Pancreas (tissue), 10 donors: ENCODE data around the gene LONP2. TPM values are rescaled to one million over a fixed set of nuclear protein-coding genes. Genes with fewer than 3 reads are reported as not detected.
"Not testable (repeated sequence)": the region's sequence is repeated elsewhere in the genome, so short reads cannot be mapped to it uniquely, and the experiment has no call there.

ENCODE experiments used
- ATAC-seq, 4 donors: fragments of 200-7000 bp; cut with Tn5 transposase; one replicate each; pipeline versions ENCODE4 v1.8.0 to v1.9.1; 2020; ENCODE audit warnings: mild to moderate bottlenecking in 4 of 4, moderate library complexity in 4 of 4
- DNase-seq, 6 donors: peaks; one replicate each; pipeline ENCODE4 v3.0.0-alpha.2; 2020
- FAIRE-seq: peaks from 2 replicates; lab custom pipeline; 2012; peaks lifted over from hg19 to GRCh38; lab: Jason Lieb, UNC
- H3K27ac ChIP-seq, 4 donors: fragments of 200-600 bp; sonication (generic); 1 replicate in 3 of 4; 2 replicates in 1 of 4; pipeline versions ENCODE4 v1.5.0 to v1.8.0; 2020
- H3K27me3 ChIP-seq, 4 donors: fragments of 200-600 bp; one replicate each; pipeline ENCODE4 v1.8.0; 2021
- H3K36me3 ChIP-seq, 3 donors: fragments of 200-600 bp; sonication (generic) in 1 of 3; one replicate each; pipeline versions ENCODE4 v1.5.0 to v1.8.0; 2020 to 2021
- H3K4me1 ChIP-seq, 3 donors: fragments of 200-600 bp; one replicate each; pipeline ENCODE4 v1.8.0; 2021
- H3K4me3 ChIP-seq, 4 donors: fragments of 200-600 bp; sonication (generic) in 2 of 4; one replicate each; pipeline versions ENCODE4 v1.5.0 to v1.8.0; 2020 to 2021
- H3K9me3 ChIP-seq, 4 donors: fragments of 200-600 bp; one replicate each; pipeline ENCODE4 v1.8.0; 2021
- CTCF ChIP-seq, 4 donors: fragments of 200-600 bp; sonication (generic) in 3 of 4; IDR thresholded peaks; one replicate each; pipeline versions ENCODE4 v1.5.0 to v1.8.0; 2021; ENCODE audit warnings: antibody characterized with exemption in 4 of 4
- WGBS, 2 donors: extraction: QIAGEN DNeasy Blood & Tissue Kit; methylation state at CpG; one replicate each; pipeline ENCODE4 v1.1.7; 2013; 5-methylcytosine and 5-hydroxymethylcytosine counted together
- intact Hi-C, 3 donors: fragments of 100-400 bp; cut with DNase I; formaldehyde crosslinking; loops; one replicate each; pipeline versions ENCODE4 v1.11.1 to v1.14.2; 2022
- polyA plus RNA-seq, 2 donors: library from polyadenylated mRNA; stranded (reverse); fragments of 200-250 nt; gene quantifications; one replicate each; pipeline ENCODE4 v1.2.3, GENCODE V29; 2013
- total RNA-seq, 6 donors: library from RNA; stranded (reverse); fragmentation: NEBNext Ultra II Directional in 4 of 6; extraction: Animal tissue kit (Norgen Biotek cat#: 25700) in 4 of 6; gene quantifications; one replicate each; pipeline versions ENCODE4 v1.2.1 to v1.2.4, GENCODE V29; 2021 to 2023
- donor health status: healthy with polysubstance abuse.
- donor health status: DM: no; HTN: no; CAD: no; lungs with moderate emphysema.
- donor health status: DM: no; HTN: no; CAD: no.
- donor health status: control.
- donor health status: control.
- donor health status: Bipolar disorder and iron deficiency.
- donor health status: DM: yes; HTN: yes; CAD: no.
- donor health status: DM: no; HTN: no; CAD: no.
- donor health status: DM: no; HTN: no; CAD: no.
- donor health status: DM: yes; HTN: yes; CAD: no.

Gene LONP2
- total and polyA plus RNA-seq, 8 donors: 31.4 to 49.1 (median 41.6) TPM

GRCh38 chr16:48394355-48394703 is 150.2 kb downstream of the LONP2 start:
- H3K4me1 ChIP-seq: no peaks in the 10 kb centered on the region
- DNase-seq: no peak
- no peaks in the 10 kb centered on the region for H3K27me3 ChIP-seq
- ATAC-seq: no peak
- no peaks in the 10 kb centered on the region for H3K9me3 ChIP-seq
- no peak for TF ChIP-seq CTCF (IDR thresholded peaks at IDR 0.05)
- no peak overlapping the region for H3K4me3 ChIP-seq
- FAIRE-seq: no peak
- intact Hi-C loops: no loop called here
- no peaks in the 10 kb centered on the region for H3K36me3 ChIP-seq
- no peak overlapping the region for H3K27ac ChIP-seq
- WGBS, 2 donors: 88 to 89% methylated on average over 6 of the region's 6 CpGs

GRCh38 chr16:48395375-48395774 is 151.3 kb downstream of the LONP2 start:
- no peak for TF ChIP-seq CTCF (IDR thresholded peaks at IDR 0.05)
- ATAC-seq: peak in 2 of 4 donors; percentile 30 to 67
- WGBS, 2 donors: 84 to 92% methylated on average over 3 of the region's 3 CpGs
- Histone ChIP-seq H3K27me3 (no peaks in the 10 kb centered on the region), H3K9me3 (no peaks in the 10 kb centered on the region), H3K36me3 (no peaks in the 10 kb centered on the region), H3K4me3 (no peak overlapping the region), H3K27ac (no peak overlapping the region), H3K4me1 (no peaks in the 10 kb centered on the region)
- no peak for DNase-seq
- intact Hi-C loops: no loop called here
- FAIRE-seq: no peak

- H3K4me1 ChIP-seq, DNase-seq, FAIRE-seq: not testable (repeated sequence)
Observed at GRCh38 chr16:48402547-48402946, 158.4 kb downstream of the LONP2 start.

GRCh38 chr16:48405153-48405552 is 161.1 kb downstream of the LONP2 start:
- WGBS, 2 donors: 98 to 100% methylated on average over 1 of the region's 1 CpG
- Histone ChIP-seq H3K4me1 (no peaks in the 10 kb centered on the region), H3K9me3 (no peaks in the 10 kb centered on the region), H3K27ac (no peak overlapping the region), H3K36me3 (no peaks in the 10 kb centered on the region), H3K4me3 (no peak overlapping the region), H3K27me3 (no peaks in the 10 kb centered on the region)
- DNase-seq (no peak), FAIRE-seq (no peak), ATAC-seq (no peak)
- intact Hi-C loops: no loop called here
- TF ChIP-seq CTCF (IDR thresholded peaks at IDR 0.05): no peak

More at GRCh38 chr16:48402547-48402946, 158.4 kb downstream of the LONP2 start:
- H3K9me3 ChIP-seq, H3K27ac ChIP-seq, H3K27me3 ChIP-seq, intact Hi-C loops, H3K4me3 ChIP-seq, ATAC-seq, H3K36me3 ChIP-seq: not testable (repeated sequence)
- 80 to 81% methylated on average over 8 of the region's 8 CpGs for WGBS, 2 donors

GRCh38 chr16:48405907-48406306 is 161.8 kb downstream of the LONP2 start:
- FAIRE-seq: peak; percentile 57
- no peak for TF ChIP-seq CTCF (IDR thresholded peaks at IDR 0.05)
- Histone ChIP-seq H3K4me3 (no peak overlapping the region), H3K4me1 (no peaks in the 10 kb centered on the region), H3K9me3 (no peaks in the 10 kb centered on the region), H3K27ac (no peak overlapping the region), H3K36me3 (no peaks in the 10 kb centered on the region), H3K27me3 (no peaks in the 10 kb centered on the region)
- intact Hi-C loops: no loop called here
- no peak for DNase-seq
- WGBS, 2 donors: 58 to 63% methylated on average over 4 of the region's 4 CpGs
- ATAC-seq: peak; percentile 21 to 65 (median 56)

Other genes starting within 250 kb of the LONP2 start
- gene ABCC12, start 88.3 kb upstream of the LONP2 start, total RNA-seq: not detected
- gene ABCC12, start 88.3 kb upstream of the LONP2 start, polyA plus RNA-seq: not detected
- gene ABCC11, start 3.2 kb downstream of the LONP2 start, total RNA-seq: under 1 TPM in 5 of 6 donors, not detected in 1; 0.20 to 0.41 (median 0.28) TPM
- under 1 TPM; 0.11 to 0.19 TPM for gene ABCC11, start 3.2 kb downstream of the LONP2 start, polyA plus RNA-seq
- gene SIAH1, start 141.1 kb downstream of the LONP2 start, total RNA-seq: 10 to 100 TPM in 3 of 6 donors, 1 to 10 TPM in 3; 7.2 to 13.2 (median 9.8) TPM
- 10 to 100 TPM in 1 of 2 donors, 1 to 10 TPM in 1; 6.0 to 10.7 TPM for gene SIAH1, start 141.1 kb downstream of the LONP2 start, polyA plus RNA-seq